GM12801 (cell line): ENCODE data around the gene LRRC74A.
A peak's percentile ranks its signal among the peaks of the same experiment; 100 is the strongest.

Experiments used
- CTCF ChIP-seq: IDR thresholded peaks from one replicate; pipeline ENCODE4 v1.5.1; 2011; ENCODE audit warnings: control low read depth; ENCODE audit not compliant: insufficient read length; ENCODE audit errors: extremely low read depth

The LRRC74A gene

GRCh38 chr14:76868454-76869170 lies 42.4 kb downstream of the LRRC74A start:
- TF ChIP-seq CTCF: no peak

GRCh38 chr14:76870166-76870565 lies 44.0 kb downstream of the LRRC74A start:
- TF ChIP-seq CTCF: no peak

- peak; percentile 5 for TF ChIP-seq CTCF
These were observed 46.7 kb downstream of the LRRC74A start for GRCh38 chr14:76872796-76873432.

- TF ChIP-seq CTCF: no peak
These were observed 48.5 kb downstream of the LRRC74A start for GRCh38 chr14:76874734-76875133.

- no peak for TF ChIP-seq CTCF
These were observed 49.9 kb downstream of the LRRC74A start for GRCh38 chr14:76876076-76876475.

GRCh38 chr14:76877871-76878270 lies 51.7 kb downstream of the LRRC74A start:
- no peak for TF ChIP-seq CTCF

GRCh38 chr14:76880449-76880848 lies 54.2 kb downstream of the LRRC74A start:
- no peak for TF ChIP-seq CTCF
